ENCODE measurements around the gene R3HDM4.

Gene R3HDM4

GRCh38 chr19:929891-930258 lies 16.9 kb upstream of the R3HDM4 start:
- DNase-seq: no peak

DNA sequence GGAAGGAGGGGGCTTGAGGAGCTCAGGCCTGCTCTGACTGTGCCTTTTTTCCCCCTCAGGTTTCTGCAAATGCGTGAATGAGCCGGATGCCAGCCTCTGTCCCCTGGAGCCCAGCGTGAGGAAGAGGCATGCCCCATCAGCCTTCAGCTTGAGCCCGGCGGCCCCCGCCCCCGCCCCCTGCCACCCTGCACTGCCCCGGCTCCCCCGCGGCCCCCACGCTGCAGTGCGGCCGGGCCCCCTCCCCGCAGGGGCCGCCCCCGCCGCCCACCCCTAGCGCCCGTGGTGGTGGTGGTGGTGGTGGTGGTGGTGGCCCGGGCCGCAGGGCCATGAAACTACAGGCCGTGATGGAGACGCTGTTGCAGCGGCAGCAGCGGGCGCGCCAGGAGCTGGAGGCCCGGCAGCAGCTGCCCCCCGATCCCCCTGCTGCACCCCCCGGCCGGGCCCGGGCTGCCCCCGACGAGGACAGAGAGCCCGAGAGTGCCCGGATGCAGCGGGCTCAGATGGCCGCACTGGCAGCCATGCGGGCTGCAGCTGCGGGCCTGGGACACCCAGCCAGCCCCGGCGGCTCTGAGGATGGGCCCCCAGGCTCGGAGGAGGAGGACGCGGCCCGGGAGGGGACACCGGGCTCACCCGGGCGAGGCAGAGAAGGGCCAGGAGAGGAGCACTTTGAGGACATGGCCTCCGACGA lies 16.3 kb upstream of the R3HDM4 start:
- DNase-seq: no peak

GRCh38 chr19:928471-929202 lies 15.6 kb upstream of the R3HDM4 start:
- no peak for DNase-seq

DNA sequence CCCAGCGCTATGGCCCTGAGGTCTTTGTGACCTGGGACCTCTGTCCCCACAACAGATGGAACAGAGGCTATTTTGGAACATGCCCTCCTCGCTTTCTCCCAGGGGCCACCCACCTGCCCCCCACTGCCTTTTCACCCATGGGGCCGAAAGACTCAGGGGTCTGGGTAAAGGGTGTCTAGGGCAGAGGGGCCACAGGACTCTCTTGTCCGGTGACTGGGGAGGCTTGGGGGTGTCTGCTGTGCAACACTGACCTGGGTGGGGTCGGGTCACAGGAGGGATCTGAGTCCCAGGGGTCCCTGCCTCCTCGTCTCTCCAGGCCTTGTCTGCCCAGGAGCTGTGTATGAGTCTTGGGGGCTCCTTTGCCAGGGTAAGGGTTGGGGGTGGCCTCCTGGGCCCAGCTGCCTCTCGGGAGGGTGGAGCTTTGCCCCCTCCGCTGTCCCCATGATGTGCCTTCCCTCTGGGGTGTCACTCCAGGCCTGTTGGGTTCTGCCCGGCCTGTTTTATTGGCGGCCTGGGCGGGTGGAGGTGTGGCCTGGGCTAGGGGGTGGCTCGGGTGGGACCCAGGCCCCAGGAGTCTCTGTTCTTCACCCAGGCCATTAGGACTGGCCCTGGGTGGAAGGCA lies 14.9 kb upstream of the R3HDM4 start:
- DNase-seq: no peak

DNA sequence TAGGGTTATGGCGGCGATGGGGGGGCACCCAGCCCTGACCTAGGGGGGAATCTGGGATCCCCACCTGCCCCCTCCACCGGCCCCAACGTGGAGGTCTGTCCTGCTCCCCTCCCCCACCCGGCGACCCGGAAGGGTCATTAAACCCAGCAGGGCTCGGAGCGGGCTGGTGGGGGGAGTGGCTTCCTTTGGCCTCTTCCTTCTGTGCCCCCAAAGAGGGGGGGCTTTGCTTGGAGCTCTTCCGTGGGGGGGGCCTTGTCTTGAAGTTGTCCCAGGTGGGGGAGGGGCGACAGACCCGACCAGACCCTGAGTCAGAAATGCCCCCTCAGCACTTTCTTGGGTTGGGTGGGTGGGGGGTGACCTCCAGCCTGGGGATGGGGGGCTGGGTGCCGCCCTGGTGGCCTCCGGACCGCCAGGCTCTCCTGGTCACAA lies 14.3 kb upstream of the R3HDM4 start:
- DNase-seq: no peak

GRCh38 chr19:926589-927350 lies 13.8 kb upstream of the R3HDM4 start:
- peak; percentile 88 to 94 (median 89) for DNase-seq

DNA sequence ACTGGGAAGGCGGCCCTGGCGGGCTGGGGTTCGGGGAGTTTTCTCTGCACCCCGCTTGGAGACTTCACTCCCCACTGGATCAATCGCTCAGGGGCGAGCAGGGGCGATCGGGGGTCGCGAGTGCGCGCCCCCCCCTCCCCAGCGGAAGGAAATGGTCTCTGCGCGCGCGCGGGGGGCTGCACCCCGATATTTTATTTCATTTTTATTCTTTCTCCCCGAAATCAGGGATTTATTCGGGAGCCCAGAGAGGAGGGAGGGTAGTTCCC lies 13.2 kb upstream of the R3HDM4 start:
- DNase-seq: no peak

- DNase-seq: peak; percentile 86 to 95 (median 89)
These were observed 12.7 kb upstream of the R3HDM4 start, which contains the start of gene ARID3A for GRCh38 chr19:925526-926322. TSS of gene ARID3A (plus strand) at chr19:926035. CDS start at chr19:929529, 3,494 bp downstream.

DNA sequence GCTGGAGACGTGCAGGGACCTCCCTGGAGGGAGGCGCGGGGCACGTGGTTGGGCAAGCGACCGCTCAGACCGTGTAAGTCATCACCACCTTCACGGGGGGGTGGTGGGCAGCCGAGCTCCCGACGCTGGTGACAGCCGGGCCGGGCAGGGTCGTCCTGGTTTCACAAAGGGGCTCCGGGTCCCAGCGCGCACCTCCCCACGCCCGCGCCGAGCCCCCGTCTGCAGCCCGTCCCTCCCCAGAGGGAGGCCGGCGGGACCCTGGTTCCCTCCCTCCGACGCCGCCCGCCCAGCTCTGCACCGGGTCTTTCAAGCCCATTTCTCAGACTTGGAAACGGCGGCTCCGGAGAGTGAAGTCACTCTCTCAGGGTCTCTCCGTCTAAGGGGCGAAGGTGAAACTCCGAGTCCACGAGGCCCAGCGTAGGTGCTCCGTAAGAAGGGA lies 12.1 kb upstream of the R3HDM4 start:
- peak in 1 of 3 donors; percentile 45 for DNase-seq

DNA sequence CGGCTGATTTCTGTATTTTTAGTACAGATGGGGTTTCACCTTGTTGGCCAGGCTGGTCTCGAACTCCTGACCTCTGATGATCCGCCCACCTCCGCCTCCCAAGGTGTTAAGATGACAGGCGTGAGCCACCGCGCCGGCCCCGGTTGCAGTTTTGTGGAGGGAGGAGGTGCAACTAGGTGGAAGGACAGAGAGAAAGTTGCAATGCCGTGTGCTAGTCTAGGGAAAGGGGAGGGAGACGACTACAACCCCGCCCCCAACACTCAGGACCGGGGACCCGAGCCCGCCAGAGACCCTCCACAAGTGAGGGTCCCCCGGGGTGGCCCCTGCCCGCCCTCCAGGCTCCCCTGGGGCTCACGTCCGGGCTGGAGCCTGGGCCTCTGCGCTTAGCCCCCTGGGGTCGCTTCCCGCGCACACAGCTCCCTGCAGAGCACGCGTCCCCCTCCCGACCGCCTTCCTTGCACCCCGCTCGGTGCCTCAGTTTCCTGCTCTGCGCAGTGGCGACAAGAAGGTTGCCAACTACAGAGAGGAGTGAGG lies 11.6 kb upstream of the R3HDM4 start:
- DNase-seq: no peak

GRCh38 chr19:920051-920864 lies 7.2 kb upstream of the R3HDM4 start:
- DNase-seq: peak; percentile 46 to 60 (median 57)

- DNase-seq: no peak
These were observed 6.4 kb upstream of the R3HDM4 start for GRCh38 chr19:919199-920050.

DNA sequence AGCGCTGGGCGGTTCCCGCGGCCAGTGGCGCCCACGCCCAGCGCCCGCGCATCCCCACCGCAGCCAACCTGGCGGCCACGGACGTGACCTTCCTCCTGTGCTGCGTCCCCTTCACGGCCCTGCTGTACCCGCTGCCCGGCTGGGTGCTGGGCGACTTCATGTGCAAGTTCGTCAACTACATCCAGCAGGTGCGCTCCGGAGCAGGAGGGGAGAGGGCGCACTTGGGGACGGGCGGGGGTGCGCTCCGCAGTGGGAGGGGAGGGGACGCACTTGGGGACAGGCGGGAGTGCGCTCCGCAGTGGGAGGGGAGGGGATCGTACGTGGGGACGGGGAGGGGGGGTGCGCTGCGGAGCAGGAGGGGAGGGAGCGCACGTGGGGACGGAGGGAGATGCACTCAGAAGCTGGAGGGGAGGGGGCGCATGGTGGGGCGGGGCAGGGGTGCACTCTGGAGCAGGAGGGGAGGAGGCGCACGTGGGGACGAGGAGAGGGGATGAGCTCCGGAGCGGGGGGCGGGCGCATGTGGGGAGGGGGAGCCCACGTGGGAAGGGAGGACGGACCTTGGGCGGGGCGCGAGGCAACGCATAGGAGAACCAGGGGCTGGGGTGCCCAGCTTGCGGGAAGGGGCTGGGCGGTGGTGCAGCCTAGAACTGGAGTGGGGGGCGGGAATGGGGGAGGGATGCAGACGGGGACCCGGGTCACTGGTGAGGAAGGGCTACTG lies 5.6 kb upstream of the R3HDM4 start:
- DNase-seq: no peak

GRCh38 chr19:918152-918437 lies 5.1 kb upstream of the R3HDM4 start:
- DNase-seq: no peak

GRCh38 chr19:917323-918151 lies 4.5 kb upstream of the R3HDM4 start, which contains the start of gene KISS1R:
TSS of gene KISS1R (plus strand) at chr19:917333. CDS start at chr19:917503, 170 bp downstream.
- peak; percentile 50 to 57 (median 53) for DNase-seq

GRCh38 chr19:916645-917322 lies 3.8 kb upstream of the R3HDM4 start:
- peak in 2 of 3 donors; percentile 30 to 40 for DNase-seq

DNA sequence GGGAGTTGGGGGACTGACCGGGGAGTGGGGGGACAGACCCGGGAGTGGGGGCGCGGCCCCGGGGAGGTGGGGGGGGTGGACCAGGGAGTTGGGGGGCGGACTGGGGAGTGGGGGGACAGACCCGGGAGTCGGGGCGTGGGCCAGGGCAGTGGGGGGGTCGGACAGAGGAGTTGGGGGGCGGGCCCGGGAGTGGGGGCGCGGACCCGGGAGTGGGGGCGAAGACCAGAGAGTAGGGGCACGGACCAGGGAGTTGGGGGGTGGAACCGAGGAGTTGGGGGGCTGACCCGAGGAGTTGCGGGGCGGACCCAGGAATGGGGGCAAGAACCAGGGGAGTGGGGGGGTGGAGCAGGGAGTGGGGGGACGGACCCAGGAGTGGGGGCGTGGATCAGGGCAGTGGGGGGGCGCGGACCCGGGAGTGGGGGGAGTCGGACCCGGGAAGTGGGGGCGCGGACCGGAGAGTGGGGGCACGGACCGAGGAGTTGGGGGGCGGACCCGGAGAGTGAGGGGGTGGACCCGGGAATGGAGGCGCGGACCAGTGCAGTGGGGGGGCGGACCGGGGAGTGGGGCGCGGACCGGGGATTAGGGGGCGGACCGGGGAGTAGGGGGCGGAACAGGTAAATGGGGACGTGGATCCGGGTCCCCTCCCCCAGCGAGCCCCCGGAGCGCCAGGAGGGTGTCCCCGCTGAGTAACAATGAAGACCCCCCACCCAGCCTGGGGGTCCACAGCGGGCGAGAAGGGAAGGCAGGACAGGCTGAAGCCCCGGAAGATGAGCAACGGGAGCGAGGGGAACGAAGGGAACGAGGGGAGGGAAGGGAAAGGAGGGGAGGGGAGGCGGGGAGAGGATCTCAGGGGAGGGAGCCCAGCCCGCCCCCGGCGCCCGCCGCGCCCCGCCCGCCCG lies 589 bp downstream of the R3HDM4 start:
- no peak for DNase-seq

All from suppressor macrophage treated with lipopolysaccharide for 1 hour (primary cell).